Measurements from ENCODE around the gene BNIP2.
A peak's percentile ranks its signal among the peaks of the same experiment; 100 is the strongest.
"Not testable (repeated sequence)": the region's sequence is repeated elsewhere in the genome, so short reads cannot be mapped to it uniquely, and the experiment has no call there.

BNIP2 gene

GRCh38 chr15:59688782-59689625 lies at the start of gene BNIP2:
Gene BNIP2 (minus strand): TSS chr15:59689320. CDS start chr15:59682457, 6,863 bp downstream.
- peak; percentile 94 for DNase-seq

- no peak for DNase-seq
Measured at GRCh38 chr15:59738676-59739075, 49.6 kb upstream of the BNIP2 start.

GRCh38 chr15:59736181-59736580 lies 47.1 kb upstream of the BNIP2 start:
- DNase-seq = no peak

- DNase-seq = no peak
Measured at GRCh38 chr15:59725151-59725486, 36.0 kb upstream of the BNIP2 start.

GRCh38 chr15:59723687-59724346 lies 34.7 kb upstream of the BNIP2 start:
- no peak for DNase-seq

- no peak for DNase-seq
Measured at GRCh38 chr15:59722476-59722875, 33.4 kb upstream of the BNIP2 start.

GRCh38 chr15:59722037-59722436 lies 32.9 kb upstream of the BNIP2 start:
- DNase-seq = no peak

- DNase-seq = no peak
Measured at GRCh38 chr15:59721411-59721810, 32.3 kb upstream of the BNIP2 start.

GRCh38 chr15:59713177-59713576 lies 24.1 kb upstream of the BNIP2 start:
- no peak for DNase-seq

GRCh38 chr15:59711451-59712243 lies 22.5 kb upstream of the BNIP2 start:
- no peak for DNase-seq

- no peak for DNase-seq
Measured at GRCh38 chr15:59707619-59708018, 18.5 kb upstream of the BNIP2 start.

- DNase-seq = no peak
Measured at GRCh38 chr15:59703979-59704796, 15.1 kb upstream of the BNIP2 start.

GRCh38 chr15:59702351-59702750 lies 13.2 kb upstream of the BNIP2 start:
- DNase-seq = no peak

- no peak for DNase-seq
Measured at GRCh38 chr15:59701880-59702279, 12.8 kb upstream of the BNIP2 start.

- no peak for DNase-seq
Measured at GRCh38 chr15:59699810-59700431, 10.8 kb upstream of the BNIP2 start.

- DNase-seq = not testable (repeated sequence)
Measured at GRCh38 chr15:59698065-59698464, 8.9 kb upstream of the BNIP2 start.

GRCh38 chr15:59696332-59696731 lies 7.2 kb upstream of the BNIP2 start:
- no peak for DNase-seq

GRCh38 chr15:59694779-59695178 lies 5.7 kb upstream of the BNIP2 start:
- DNase-seq = no peak

GRCh38 chr15:59691194-59691805 lies 2.2 kb upstream of the BNIP2 start:
- peak; percentile 57 for DNase-seq

GRCh38 chr15:59689626-59690236 lies 611 bp upstream of the BNIP2 start:
- peak; percentile 40 for DNase-seq

- DNase-seq = peak; percentile 28
Measured at GRCh38 chr15:59688423-59688781, 718 bp downstream of the BNIP2 start.

All from KG1 (cell line).